Psoas muscle (tissue), 8 donors: Measurements from ENCODE around the gene SLC37A2. TPM values are rescaled to one million over a fixed set of nuclear protein-coding genes. Genes with fewer than 3 reads are reported as not detected.

Source experiments
- ATAC-seq, 4 donors: fragments of 200-7000 bp; cut with Tn5 transposase; one replicate each; pipeline ENCODE4 v1.9.1; 2020; ENCODE audit warnings: moderate library complexity in 3 of 4, mild to moderate bottlenecking in 2 of 4
- DNase-seq, 2 donors: peaks; one replicate each; pipeline ENCODE4 v3.0.0-alpha.2; 2020
- H3K27ac ChIP-seq: fragments of 200-600 bp; one replicate; pipeline ENCODE4 v1.8.0; 2022
- H3K27me3 ChIP-seq, 3 donors: fragments of 200-600 bp in 1 of 3; one replicate each; pipeline versions ENCODE4 v1.6.1 to v1.8.0; 2013 to 2022; ENCODE audit warnings: low read length in 2 of 3, mild to moderate bottlenecking in 2 of 3, moderate library complexity in 1 of 3; ENCODE audit not compliant: insufficient read depth in 3 of 3
- H3K36me3 ChIP-seq, 2 donors: fragments of 200-600 bp in 1 of 2; one replicate each; pipeline versions ENCODE4 v1.6.1 to v1.8.0; 2013 to 2022; ENCODE audit warnings: low read depth in 1 of 2, mild to moderate bottlenecking in 1 of 2, moderate library complexity in 1 of 2; ENCODE audit not compliant: insufficient read depth in 1 of 2
- H3K4me1 ChIP-seq: fragments of 200-600 bp; one replicate; pipeline ENCODE4 v1.8.0; 2022
- H3K4me3 ChIP-seq: fragments of 200-600 bp; one replicate; pipeline ENCODE4 v1.8.0; 2022; ENCODE audit warnings: mild to moderate bottlenecking
- H3K9me3 ChIP-seq: fragments of 200-600 bp; one replicate; pipeline ENCODE4 v1.8.0; 2022
- WGBS, 3 donors: extraction: QIAGEN DNeasy Blood & Tissue Kit; methylation state at CpG; one replicate each; pipeline versions ENCODE4 v1.1.6 to v1.1.7; 2013; 5-methylcytosine and 5-hydroxymethylcytosine counted together
- intact Hi-C, 2 donors: fragments of 100-400 bp; cut with DNase I; formaldehyde crosslinking; loops; one replicate each; pipeline versions ENCODE4 v1.11.0 to v1.14.2; 2022
- polyA plus RNA-seq, 3 donors: library from polyadenylated mRNA; stranded (reverse); fragments of 200-250 nt; gene quantifications; one replicate each; pipeline ENCODE4 v1.2.3, GENCODE V29; 2013
- total RNA-seq, 4 donors: library from RNA; stranded (reverse); fragmentation: NEBNext Ultra II Directional in 2 of 4; extraction: Animal tissue kit (Norgen Biotek cat#: 25700) in 2 of 4; gene quantifications; one replicate each; pipeline versions ENCODE4 v1.2.1 to v1.2.4, GENCODE V29; 2021 to 2023
- TF ChIP-seq, protein P1 (sequence below): fragments of 200-600 bp; IDR thresholded peaks from one replicate; pipeline ENCODE4 v1.8.0; 2022; ENCODE audit warnings: antibody characterized with exemption
- donor health status: healthy with polysubstance abuse.
- donor health status: DM: no; HTN: no; CAD: no; lungs with moderate emphysema.
- donor health status: Bipolar disorder and iron deficiency.
- donor health status: healthy.
- donor health status: DM: yes; HTN: yes; CAD: no.
- donor health status: DM: no; HTN: no; CAD: no.
- donor health status: DM: no; HTN: no; CAD: no.
- donor health status: DM: yes; HTN: yes; CAD: no.

The SLC37A2 gene
- total and polyA plus RNA-seq, 7 donors, result 0.30 to 1.9 (median 1.2) TPM

GRCh38 chr11:125069796-125070195, 6.7 kb downstream of the SLC37A2 start:
- no peak for DNase-seq
- Histone ChIP-seq H3K4me3 (no peak overlapping the region), H3K9me3 (no peaks in the 10 kb centered on the region), H3K27me3 (peaks cover 0 to 5% (median 0%) of the 10 kb centered on the region in 3 donors), H3K27ac (no peak overlapping the region), H3K4me1 (no peaks in the 10 kb centered on the region), H3K36me3 (no peaks in the 10 kb centered on the region)
- 69 to 78% (median 74%) methylated on average over 5 of the region's 5 CpGs for WGBS, 3 donors
- no peak for ATAC-seq
- intact Hi-C loops, result no loop called here
- TF ChIP-seq, protein P1, sequence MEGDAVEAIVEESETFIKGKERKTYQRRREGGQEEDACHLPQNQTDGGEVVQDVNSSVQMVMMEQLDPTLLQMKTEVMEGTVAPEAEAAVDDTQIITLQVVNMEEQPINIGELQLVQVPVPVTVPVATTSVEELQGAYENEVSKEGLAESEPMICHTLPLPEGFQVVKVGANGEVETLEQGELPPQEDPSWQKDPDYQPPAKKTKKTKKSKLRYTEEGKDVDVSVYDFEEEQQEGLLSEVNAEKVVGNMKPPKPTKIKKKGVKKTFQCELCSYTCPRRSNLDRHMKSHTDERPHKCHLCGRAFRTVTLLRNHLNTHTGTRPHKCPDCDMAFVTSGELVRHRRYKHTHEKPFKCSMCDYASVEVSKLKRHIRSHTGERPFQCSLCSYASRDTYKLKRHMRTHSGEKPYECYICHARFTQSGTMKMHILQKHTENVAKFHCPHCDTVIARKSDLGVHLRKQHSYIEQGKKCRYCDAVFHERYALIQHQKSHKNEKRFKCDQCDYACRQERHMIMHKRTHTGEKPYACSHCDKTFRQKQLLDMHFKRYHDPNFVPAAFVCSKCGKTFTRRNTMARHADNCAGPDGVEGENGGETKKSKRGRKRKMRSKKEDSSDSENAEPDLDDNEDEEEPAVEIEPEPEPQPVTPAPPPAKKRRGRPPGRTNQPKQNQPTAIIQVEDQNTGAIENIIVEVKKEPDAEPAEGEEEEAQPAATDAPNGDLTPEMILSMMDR, result no peak

DNA sequence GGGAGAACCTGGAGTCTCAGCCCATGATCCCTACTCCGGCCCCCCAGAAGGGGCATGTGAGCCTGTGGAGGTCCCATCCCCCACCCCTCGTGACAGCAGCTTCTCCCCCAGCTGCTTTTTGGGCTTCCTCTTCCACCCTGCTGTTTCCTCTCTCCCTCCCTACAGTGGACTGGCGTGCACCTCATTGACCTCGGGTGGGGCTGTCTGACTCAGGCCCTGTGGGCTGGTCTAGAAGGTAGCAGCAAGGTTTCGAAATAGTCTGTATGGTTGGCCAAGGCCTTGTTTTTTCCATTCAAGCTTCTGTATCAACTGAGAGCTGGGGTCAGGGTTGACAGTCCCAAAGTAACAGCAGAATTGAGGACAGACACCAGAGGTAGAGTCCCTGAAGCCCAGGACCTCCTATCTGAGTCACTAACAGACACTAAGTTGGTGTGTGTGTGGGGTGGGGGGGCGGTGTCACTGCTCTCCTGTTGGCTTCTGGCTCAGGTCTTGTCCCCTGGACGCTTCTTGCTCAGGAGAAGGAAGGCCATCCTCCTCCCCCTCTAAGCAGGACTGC, 7.7 kb downstream of the SLC37A2 start:
- intact Hi-C loops, result no loop called here
- Histone ChIP-seq H3K36me3 (no peaks in the 10 kb centered on the region), H3K4me3 (no peak overlapping the region), H3K4me1 (no peaks in the 10 kb centered on the region), H3K9me3 (no peaks in the 10 kb centered on the region), H3K27ac (no peak overlapping the region), H3K27me3 (peaks cover 0 to 5% (median 0%) of the 10 kb centered on the region in 3 donors)
- peak; percentile 69 to 81 for DNase-seq
- TF ChIP-seq, protein P1, result no peak
- ATAC-seq, result peak; percentile 57 to 70 (median 68)
- 60 to 68% (median 63%) methylated on average over 7 of the region's 7 CpGs for WGBS, 3 donors

DNA sequence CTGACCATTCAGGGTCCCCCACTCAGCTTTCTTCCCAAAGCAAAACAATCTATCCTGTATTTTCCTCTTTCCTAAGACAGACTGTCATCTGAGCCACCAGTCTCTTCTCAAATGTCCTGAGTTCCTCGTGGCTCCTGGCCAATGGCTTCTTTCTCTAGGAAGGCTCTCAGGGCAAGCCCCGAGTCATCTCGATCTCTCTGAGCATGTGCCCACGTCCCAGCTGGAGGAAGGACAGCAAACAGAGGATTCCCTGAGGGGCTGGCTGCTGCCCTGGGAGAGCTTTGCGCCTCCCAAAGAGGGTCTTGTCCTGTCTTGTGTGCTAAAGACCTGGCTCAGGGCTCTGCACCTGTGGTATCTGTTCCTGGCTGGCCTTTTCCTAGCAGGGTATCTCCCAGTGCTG, 8.3 kb downstream of the SLC37A2 start:
- TF ChIP-seq, protein P1, result no peak
- Histone ChIP-seq H3K27ac (no peak overlapping the region), H3K4me1 (no peaks in the 10 kb centered on the region), H3K36me3 (no peaks in the 10 kb centered on the region), H3K27me3 (no peaks in the 10 kb centered on the region), H3K4me3 (no peak overlapping the region), H3K9me3 (no peaks in the 10 kb centered on the region)
- DNase-seq, result no peak
- intact Hi-C loops, result no loop called here
- WGBS, 3 donors, result 24 to 34% (median 28%) methylated on average over 5 of the region's 5 CpGs
- ATAC-seq, result no peak

DNA sequence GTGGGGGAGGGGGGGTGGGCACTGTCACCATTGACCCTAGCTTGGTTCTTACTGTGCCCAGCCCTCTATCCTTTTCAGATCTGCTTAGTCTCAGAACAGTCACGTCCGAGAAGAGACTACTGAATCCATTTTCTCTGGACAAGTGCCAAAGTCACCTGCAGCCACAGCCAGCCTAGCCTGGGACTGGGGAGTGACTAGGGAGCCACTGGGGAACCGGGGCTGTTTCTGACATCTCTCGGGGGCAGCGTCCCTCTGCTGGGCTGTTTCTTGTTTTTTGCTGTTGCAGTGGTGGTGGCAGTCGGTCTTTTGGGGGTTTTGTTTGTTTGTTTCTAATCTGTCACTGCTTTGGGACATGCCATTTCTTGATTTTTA, 8.7 kb downstream of the SLC37A2 start:
- Histone ChIP-seq H3K4me1 (no peaks in the 10 kb centered on the region), H3K36me3 (no peaks in the 10 kb centered on the region), H3K9me3 (no peaks in the 10 kb centered on the region), H3K4me3 (no peak overlapping the region), H3K27ac (no peak overlapping the region), H3K27me3 (no peaks in the 10 kb centered on the region)
- WGBS, 3 donors, result 60 to 68% (median 61%) methylated on average over 6 of the region's 6 CpGs
- ATAC-seq (no peak), DNase-seq (no peak)
- intact Hi-C loops, result no loop called here
- TF ChIP-seq, protein P1, result no peak
